ENCODE data around the gene GJA5.
A peak's percentile ranks its signal among the peaks of the same experiment; 100 is the strongest.
"Not testable (repeated sequence)": the region's sequence is repeated elsewhere in the genome, so short reads cannot be mapped to it uniquely, and the experiment has no call there.

Gene GJA5

DNA sequence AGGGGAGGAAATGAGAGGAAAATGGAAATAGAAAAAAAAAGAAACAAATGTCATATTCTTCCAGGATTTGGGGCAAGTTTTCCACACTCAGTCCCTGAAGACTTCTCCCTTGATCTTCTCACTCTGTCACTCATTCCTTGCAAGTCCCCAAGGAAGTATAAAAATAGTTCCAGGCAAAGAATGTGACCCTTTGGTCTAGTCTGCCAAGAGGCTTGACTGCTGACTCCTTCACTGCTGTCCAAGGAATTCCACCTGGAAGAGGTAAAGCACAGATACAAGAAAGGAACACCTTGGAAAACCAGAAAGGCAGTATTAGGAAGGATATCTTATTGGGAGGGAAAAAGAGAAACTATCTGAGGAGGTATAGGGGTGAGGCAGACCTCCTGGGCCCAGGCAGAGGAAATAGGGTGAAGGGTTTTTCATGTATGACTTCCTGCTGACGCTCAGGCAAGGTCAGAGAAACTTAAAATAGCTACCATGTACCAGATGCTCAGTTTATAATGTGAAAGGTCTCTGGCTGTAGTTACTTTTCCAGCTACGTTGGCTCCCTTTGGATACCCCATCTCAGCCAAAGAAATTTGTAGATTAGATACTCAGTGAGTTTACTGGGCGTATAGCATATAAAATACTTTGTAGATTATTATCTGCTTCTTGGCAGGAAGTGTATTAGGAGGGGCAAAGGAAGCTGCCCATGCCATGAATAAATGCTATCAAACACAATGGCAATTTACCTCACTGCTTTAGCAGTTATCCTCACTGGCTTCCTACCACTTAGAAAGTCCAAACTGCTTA, 2.0 kb upstream of the GJA5 start:
- no peak for DNase-seq

DNA sequence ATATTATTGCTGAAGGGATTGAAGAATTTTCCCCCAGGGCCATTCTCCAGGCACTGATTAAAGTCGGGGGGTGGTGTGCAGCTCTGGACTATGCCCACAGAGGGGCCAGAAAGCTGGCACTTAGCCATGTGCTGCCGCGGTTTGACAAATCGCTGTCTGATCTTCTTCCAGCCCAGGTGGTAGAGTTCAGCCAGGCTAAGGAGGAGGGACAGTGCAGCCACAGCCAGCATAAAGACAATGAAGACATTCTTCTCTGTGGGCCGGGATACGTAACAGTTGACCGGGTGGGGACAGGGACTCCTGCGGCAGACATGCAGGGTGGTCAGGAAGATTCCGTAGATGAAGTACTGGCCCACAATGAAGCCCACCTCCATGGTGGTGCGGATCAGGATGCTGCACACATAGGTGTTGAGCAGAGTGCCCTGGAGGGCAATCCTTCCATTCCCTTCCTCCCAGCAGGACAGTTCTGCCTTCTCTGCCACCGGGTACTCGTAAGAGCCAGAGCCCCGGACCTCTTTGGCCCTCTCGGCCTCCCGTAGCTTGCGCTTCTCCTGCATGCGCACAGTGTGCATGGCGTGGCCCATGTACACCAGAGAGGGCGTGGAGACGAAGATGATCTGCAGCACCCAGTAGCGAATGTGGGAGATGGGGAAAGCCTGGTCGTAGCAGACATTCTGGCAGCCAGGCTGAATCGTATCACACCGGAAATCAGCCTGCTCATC, 1.9 kb downstream of the GJA5 start:
- no peak for DNase-seq

DNA sequence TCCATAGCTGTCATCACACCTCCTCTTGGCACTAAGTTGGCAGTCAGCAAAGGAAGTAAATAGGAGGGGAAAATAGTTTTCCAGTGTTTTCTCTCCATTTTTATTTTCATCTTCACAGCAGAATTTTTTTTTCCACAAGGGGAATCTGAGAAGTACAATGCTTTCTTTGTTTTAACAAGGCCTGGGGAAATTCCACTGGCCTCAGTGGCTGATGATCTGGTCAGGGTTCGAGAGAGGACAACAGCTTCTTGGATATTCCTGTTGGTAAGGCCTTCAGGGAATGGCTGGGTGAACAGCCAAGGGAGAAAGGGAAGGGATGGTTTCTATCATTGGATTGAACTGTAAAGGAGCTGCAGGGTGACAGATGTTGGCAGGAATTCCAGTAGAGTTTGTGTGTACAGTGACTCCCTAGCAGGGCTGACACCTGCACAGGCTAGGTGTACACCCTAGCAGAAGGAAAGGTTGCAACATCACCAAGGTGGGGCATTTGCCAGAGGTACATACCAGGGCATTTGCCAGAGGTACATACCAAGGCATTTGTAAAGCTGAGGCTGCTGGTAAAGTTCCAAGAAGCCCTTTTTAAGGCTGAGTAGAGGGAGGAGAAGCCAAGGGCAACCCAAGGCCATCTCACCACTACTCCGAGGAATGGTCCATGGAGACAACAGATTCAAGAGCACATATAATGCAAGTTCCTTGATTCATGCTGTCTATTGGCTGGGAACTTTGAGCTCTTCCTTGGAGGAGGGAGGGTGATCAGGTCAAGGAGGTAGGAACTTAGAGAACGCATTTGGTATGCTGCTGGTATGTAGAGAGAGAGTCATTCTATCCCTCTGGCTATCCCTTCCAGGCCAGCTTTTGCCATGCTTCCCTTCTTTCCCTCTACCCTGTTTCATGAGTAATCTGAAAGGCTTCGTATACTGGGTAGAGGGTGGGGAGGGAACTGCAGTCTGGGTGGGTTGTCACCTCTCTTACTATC, 3.1 kb downstream of the GJA5 start:
- DNase-seq: no peak

DNA sequence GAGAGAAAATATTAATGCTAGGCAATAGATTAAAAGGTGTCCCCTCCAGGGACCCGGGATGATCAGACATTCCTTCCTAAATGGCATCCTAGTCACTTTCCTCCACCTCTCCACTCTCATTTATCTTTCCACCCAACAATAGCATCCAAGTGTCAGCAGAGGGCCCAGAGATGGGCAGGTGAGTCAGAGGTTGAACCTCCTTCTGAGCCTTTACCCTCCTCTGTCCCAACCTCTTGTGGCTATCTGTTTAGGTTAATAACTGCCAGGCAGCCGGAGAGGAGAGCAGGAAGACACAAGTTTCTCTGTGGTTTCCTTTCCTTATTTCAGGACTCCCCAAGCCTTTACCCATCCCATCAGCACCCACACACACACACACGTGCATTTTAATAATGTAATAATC, 4.1 kb downstream of the GJA5 start:
- DNase-seq: no peak

DNA sequence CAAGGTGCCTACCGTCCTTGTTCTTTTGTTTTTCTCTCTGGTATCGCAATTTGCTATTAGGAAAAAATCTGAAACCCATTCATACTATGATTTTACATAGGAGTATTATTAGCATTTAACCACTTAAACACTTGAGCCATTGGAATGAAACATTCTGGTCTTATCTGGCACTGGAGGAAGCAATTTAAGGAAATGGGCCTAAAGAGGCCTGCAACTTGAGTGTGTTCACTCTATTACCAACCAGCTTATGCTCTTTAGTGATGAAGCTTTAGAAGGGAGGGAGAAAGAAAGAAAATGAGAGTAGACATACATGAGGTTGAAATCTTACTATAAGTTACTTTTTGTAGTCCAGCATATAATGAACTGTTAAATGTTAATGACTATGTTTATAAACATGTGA, 5.7 kb downstream of the GJA5 start:
- DNase-seq: no peak

DNA sequence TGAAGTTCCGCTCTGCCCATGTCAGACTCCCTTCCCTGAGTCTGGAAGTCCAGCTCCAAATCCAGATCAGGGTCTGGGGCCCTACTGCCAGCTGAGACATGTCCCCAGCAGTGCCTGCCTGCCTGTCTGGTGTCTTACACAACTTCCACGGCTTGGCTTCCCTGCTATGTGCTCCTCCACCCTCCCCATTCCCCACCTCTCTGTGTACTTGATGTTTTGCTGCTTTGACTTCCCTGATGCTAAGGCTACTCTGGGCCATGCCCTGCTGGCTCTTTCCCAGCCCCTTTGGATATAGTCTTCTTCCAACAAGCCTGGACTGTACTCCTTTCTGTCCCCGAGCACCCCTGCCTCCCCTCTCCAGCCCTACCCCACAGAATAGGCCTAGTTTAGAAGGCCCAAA, 7.3 kb downstream of the GJA5 start:
- no peak for DNase-seq

DNA sequence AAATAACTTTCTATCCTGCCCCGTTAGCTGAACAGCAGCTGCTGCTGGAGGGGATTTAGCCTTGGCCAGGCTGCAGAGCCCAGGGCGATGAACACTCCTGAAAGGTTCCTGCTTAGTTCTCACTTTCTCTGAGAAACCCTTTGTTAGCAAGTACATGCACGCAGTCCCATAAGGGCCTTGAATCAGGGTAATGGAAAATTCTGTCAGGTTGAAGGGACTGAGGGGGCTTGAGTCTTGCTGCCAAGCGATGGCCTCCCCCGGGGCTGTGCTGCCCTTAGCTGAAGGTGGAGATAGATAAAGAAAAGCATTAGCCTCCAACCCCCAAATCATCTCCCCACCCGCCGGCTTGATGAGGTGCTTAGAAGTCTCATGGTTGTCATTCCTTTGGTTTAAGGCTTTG, 7.9 kb downstream of the GJA5 start:
- no peak for DNase-seq

DNA sequence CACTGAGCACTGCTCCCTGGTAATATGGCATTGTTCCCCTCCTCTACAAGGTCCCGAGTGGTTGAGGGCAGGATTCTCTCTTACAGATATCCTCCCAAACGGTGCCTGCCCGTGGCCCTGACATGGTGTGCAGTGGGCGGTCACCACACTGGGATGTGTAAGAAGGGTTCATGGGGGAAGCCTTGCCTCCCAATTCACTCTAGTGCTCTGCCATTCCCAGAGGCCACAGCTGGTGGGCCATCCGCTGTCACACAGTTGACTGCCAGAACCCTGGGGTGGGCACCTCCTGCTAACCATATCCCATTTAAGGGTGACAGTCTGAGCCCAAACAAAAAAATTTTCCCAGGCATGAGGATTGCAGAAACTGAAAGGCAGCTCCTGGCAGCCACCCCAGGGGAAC, 9.1 kb downstream of the GJA5 start:
- DNase-seq: no peak

DNA sequence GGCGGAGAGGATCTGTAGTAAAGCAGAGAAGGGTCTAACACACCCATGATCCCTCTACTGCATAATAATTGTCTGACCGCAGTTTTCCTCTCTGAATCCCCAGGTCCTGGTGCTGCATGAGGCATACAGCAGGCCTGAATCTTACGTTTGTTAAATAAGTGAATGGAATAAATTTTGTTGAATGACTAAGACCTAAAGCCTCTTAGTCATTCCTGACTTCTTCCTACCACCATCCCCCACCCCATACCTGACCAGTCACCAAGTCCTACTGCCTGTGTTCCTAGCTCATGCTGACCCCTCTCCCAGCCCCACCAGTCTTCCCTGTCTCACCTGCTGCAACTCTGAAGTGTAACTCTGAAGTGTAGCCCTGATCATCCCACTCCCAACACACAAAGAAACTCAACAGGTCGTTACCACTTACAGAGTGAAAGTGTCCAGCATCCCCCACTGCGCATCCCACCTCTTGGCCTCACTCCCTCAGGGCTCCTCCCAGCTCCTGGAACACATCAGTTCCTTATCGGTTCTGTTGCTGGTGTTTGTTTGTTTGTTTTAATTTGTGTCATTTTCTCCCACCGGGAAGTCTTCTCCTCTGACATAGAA, 9.7 kb downstream of the GJA5 start:
- DNase-seq: no peak

DNA sequence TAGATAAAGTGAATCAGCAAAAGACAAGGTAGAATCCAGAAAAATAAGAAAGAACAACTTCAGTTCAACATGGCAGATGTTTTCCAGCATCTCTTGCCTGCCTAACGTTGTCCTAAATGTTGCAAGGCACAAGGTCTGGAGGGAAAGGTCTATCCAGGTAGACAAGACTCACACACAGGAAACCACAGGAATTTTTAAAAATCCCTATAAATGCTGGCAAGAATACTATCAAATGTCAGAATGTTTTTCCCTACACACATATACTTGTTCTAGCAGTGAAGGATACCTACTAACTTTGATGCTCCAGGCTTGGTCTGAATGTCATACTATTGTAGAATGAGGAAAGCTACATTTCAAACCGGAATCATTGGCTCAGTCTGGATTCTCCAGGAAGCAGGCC, 10.6 kb downstream of the GJA5 start:
- no peak for DNase-seq

DNA sequence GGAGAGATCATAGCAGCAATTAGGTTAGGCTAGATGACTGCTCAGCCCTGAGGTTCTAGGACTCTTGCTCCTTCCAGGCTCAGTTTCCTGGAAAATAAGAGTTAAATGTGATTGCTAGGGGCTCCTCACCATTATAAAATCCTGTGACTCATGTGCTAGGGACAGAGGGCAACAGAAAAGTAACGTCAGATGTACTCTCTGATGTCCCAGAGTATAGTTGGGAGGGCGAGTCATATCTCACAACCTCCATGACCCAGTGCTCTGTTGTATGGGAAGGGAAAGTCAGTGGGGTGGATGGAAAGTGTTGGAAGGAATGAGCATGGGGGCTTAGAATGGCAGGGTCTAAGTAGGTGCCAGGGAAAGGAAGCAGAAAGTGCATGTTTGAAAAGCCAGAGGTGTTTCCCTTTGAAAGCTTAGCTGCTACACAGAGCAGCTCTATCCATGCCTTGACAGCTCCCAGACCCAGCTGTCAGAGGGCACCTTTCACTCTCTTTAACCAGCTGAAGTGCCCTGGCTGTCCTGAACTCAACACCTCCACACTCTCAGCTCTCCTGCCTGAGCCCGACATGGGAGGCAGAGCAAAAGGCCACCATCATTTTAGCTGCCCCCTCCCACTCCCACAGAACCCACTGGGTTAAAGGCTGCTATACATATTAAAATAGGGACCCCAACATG, 11.6 kb downstream of the GJA5 start:
- no peak for DNase-seq

DNA sequence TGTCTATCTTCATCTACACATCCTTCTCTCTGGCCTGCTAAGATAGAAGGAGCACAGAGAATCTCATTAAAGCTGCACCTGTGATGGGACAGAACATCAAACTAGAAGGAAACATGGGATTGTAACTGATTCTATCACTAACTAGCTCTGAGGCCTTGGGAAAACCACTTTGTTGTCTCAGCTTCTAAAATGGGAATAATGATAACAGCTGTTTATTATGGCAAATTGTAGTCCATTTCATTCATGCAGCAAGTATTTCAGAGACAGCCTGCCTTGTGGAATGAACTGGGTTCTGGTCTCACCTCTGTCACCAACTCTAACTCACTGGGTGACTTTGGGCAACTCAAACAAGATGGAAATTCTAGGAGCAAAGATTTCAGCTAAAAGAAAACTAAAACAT, 12.4 kb downstream of the GJA5 start:
- no peak for DNase-seq

DNA sequence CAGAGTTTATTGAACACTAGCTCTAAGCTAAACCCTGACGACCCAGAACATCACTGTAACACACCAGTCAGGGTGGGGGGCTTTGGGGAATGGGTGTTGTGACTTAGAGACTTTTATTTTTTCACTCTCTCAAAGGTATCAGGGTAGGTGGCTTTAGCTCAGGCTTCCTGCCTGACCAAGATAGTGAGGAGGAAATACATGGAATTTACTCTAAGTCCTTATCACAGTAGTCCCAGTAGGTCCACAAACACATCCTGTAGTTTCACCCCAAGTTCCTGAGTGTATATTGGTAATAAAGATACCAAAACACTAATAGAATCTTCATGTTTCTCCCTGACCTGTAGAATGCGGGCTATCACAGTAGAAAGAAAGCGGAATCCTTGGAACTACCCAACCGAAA, 15.1 kb downstream of the GJA5 start:
- DNase-seq: no peak

DNA sequence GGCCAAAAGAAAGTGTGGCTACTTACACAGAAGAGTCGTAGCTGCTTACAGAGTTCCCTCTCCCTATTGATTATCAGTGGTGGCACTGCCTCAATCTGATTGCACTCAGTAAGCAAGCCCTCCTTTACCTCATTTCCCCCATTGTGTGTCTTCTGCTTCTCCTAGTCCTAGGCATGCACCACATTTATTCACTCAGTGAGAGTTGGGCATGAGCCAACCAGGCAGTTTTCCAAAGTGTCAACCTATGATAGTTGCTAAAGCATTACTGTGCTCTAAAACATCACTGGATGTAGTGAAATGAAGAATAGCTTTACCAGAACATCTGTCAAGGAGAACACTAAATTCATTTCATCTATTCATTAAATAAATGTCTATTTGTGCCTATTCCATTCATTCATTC, 19.3 kb downstream of the GJA5 start:
- no peak for DNase-seq

DNA sequence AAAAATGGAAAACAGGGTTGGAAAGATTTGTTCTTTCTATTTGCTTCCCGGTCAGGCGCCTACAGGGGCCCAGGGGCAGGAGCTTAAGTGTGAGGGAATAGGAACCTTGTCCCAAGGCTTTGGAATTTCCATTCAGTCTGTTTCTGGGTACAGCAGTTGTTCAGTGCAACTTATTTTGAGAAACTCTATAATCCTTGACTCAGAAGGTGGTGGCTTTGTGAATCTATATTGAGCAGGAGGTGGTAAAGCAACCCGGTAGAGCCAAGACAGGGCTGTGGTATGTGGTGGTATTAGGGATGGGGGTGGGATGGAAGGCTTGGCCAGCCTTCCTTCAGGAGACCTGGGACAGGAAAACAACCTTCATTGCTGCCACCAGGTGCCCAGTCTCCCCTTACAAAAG, 20.0 kb downstream of the GJA5 start:
- DNase-seq: no peak

DNA sequence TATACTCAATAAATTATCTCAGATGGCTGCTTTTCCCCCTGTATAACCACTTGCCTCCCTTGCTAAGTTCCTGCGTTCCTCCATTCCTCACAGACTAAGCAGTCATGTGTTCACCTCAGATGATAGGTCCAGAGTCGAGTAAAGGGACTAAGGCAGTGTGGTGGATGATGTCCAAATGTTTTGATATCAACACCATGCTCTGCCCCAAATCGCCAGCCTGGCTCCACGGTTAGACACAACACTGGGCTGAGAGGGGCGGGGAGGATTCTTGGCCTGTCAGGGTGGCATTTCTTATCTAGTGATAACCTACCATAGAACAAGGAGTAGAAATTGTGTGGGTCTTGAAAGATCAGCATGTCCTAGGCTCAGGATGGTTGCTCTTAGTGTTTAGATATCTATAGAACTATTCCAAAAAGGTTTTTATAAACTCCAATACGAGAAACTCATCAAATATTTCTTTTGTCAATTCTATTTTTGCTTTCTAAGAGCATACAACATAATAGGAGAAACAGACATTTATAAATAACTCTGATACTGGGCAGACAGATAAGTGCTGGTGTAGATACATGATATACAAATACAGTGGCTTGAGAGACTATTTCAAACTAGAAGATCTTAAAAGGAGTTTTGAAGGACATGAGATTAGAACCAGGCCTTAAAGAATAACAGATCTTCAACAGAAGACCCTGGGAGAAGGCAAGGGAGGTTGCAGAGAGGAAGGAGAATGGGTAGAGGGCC, 21.5 kb downstream of the GJA5 start:
- peak; percentile 9 for DNase-seq

DNA sequence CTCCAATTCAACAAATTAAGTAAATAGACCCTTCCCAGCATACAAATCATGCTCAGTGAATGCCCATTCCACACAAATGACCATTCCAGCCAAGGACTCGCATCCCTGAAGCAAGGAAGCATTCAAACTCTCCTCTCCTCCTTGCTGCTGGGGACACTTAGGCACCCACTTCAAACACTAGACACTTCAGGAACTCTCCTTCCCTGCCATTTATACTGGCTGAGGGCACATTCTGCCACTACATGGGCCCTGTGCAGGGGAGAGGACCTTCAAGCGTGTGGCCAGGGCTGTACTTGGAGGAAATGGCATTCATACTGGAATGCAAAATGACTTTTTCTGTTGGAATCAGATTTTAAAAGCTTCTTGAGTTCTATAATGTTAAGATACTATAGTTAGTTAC, 22.3 kb downstream of the GJA5 start:
- DNase-seq: no peak

DNA sequence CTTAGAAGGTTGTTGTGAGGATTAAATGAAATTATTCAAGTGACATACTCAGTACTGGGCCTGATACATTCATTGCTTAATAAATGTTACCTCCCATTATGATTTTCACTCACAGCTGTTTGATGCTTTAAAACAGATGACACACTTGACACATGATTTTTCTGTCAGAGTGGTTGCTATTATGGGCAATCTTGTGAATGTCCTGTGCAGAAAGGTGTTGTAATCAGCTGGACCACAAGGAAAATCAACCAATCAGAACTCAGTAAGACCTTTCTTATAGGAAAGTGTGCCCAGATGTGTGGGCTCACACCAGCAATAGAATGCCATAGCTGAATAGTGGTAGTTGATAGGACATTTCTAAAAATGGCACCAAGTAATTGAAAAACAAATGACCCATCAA, 23.5 kb downstream of the GJA5 start:
- DNase-seq: no peak

DNA sequence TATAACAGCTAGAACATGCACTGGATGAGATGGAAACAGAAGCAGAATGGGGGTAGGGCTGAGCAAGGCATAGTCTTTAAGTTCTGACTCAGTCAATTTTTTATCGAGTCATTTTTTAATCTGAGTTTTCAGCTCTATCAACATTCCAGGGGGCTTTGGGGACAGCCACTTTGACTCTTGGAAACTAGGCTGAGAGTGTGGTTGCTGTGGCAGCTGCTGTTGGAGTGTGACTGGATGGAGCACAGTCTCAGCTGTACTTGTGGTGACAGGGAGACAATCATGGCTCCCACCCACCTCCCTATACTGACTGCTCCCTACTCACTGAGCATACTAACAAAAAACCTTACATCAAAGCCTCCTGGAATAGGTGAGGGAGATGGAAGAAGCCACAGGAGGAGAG, 25.0 kb downstream of the GJA5 start:
- DNase-seq: no peak

DNA sequence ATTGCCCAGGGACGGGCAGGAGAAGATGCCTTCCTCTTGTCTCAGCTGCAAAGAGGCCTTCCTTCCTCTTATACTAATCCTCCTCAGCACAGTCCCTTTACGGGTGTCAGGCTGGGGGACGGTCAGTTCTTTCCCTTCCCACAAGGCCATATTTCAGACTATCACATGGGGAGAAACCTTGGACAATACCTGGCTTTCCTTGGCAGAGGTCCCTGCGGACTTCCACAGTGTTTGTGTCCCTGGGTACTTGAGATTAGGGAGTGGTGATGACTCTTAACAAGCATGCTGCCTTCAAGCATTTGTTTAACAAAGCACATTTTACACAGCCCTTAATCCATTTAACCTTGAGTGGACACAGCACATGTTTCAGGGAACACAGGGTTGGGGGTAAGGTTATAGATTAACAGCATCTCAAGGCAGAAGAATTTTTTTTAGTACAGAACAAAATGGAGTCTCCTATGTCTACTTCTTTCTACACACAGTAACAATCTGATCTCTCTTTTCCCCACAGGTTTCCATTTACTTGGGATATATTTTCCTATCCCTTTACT, 26.0 kb downstream of the GJA5 start:
- not testable (repeated sequence) for DNase-seq

DNA sequence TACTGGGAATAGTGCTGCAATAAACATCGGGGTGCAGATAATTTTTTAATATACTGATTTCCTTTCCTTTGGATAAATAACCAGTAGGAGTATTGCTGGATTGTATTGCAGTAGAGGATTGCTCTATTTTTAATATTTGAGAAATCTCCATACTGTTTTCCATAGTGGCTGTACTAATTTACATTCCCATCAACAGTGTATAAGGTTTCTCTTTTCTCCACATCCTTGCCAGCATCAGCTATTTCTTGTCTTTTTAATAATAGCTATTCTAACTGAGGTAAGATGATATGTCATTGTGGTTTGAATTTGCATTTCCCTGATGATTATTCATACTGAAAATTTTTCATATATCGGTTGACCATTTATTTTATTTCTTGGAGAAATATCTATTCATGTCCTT, 31.1 kb downstream of the GJA5 start:
- DNase-seq: no peak

All from hematopoietic multipotent progenitor cell treated with erythropoietin and hydrocortisone succinate and interleukin-3 and kit ligand, for 6 days (in vitro differentiated cells).